ENCODE data around the gene LTBP1.

The LTBP1 gene

GRCh38 chr2:33014268-33014667, 67.5 kb downstream of the LTBP1 start:
- TF ChIP-seq CTCF (IDR thresholded peaks at IDR 0.05; ENCODE audit: low read depth, low read length), result no peak

DNA sequence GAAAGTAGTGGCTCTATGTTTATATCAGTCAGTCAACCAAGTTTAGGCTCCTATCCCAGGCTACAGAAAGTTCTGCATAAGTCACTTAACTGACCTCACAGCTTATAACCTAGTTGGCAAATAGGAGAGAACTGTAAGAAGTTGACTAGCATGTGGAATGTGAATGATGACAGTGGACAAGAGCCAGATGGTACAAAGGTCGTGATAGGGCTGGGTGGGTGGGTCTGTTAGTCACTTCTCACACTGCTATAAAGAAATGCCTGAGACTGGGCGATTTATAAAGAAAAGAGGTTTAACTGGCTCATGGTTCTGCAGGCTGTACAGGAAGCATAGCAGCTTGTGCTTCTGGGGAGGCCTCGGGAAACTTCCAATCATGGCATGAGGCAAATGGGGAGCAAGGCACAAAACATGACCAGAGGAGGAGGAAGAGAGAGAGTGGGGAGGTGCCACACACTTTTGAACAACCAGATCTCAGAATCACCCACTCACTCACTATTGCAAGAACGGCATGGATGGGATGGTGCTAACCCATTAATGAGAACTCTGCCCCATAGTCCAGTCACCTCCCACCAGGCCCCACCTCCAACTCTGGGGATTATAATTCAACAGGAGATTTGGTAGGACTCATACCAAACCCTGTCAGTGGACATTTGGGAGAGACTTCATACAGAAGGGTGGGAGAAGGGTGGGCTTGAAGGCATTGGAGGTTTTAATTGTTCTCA, 68.8 kb downstream of the LTBP1 start:
- DNase-seq (ENCODE audit: extremely low read depth, low read depth), result no peak
- TF ChIP-seq CTCF (IDR thresholded peaks at IDR 0.05; ENCODE audit: low read depth, low read length), result no peak

More at GRCh38 chr2:33014268-33014667, 67.5 kb downstream of the LTBP1 start:
- no peak for DNase-seq (ENCODE audit: extremely low read depth, low read depth)

GRCh38 chr2:33018271-33018670, 71.5 kb downstream of the LTBP1 start:
- TF ChIP-seq CTCF (IDR thresholded peaks at IDR 0.05; ENCODE audit: low read depth, low read length), result peak; percentile 3
- DNase-seq (ENCODE audit: extremely low read depth, low read depth), result no peak

DNA sequence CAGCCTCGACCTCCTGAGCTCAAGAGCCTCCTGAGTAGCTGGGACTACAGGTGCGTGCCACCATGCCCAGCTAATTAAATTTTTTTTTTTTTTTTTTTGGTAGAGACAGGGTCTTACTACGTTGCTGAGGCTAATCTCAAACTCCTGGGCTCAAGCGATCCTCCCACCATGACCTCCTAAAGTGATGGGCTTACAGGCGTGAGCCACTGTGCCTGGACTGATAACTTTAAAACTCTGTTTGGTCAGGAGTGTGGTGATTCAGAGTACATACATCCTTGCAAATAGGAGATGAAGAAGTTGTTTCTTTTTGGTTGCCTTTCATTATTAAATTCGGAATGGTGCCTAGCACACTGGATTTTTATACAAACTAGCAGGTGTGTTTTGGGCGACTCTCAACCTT, 73.0 kb downstream of the LTBP1 start:
- DNase-seq (ENCODE audit: extremely low read depth, low read depth), result no peak
- no peak for TF ChIP-seq CTCF (IDR thresholded peaks at IDR 0.05; ENCODE audit: low read depth, low read length)

GRCh38 chr2:33020883-33021282, 74.1 kb downstream of the LTBP1 start:
- DNase-seq (ENCODE audit: extremely low read depth, low read depth), result no peak
- TF ChIP-seq CTCF (IDR thresholded peaks at IDR 0.05; ENCODE audit: low read depth, low read length), result no peak

DNA sequence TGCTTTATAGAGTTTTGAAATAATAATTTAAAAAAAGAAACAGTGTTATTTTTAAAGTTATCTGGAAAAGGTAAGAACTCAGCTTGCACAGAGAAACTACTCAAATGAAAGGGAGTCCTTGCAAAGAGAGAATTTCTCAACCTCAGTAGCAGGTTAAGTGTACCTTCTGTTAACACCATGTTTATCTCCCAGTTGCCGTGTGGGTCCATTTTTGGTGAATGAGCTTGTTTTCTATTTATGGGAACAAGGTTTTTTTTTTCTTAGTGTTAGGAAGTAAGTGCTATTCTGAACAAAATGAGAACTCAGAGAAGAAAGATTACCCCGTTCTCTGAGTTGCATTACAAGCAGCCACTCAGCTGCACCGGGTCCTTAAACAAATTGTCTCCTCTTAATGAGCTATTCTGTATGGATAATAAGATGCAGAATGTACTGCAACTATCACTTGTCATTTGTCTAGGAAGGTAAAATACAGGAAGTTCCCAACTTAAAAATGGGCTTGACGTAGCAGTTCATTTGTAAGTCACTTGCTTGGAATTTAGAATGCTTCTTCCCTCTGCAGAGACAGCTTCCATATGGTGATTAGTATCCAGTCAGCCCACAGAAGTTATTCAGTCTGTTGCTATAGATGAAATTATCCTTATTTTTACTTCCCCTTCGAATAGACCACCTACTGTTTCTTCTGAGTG, 74.9 kb downstream of the LTBP1 start:
- no peak for TF ChIP-seq CTCF (IDR thresholded peaks at IDR 0.05; ENCODE audit: low read depth, low read length)
- DNase-seq (ENCODE audit: extremely low read depth, low read depth), result no peak

- no peak for TF ChIP-seq CTCF (IDR thresholded peaks at IDR 0.05; ENCODE audit: low read depth, low read length)
- DNase-seq (ENCODE audit: extremely low read depth, low read depth), result no peak
Measured at GRCh38 chr2:33022395-33022985, 75.7 kb downstream of the LTBP1 start.
